8988T (cell line): ENCODE results near the gene ZDHHC4.
A peak's percentile ranks its signal among the peaks of the same experiment; 100 is the strongest.

Experiments
- DNase-seq: peaks from one replicate; pipeline ENCODE4 v3.0.0; 2011

Gene ZDHHC4

DNA sequence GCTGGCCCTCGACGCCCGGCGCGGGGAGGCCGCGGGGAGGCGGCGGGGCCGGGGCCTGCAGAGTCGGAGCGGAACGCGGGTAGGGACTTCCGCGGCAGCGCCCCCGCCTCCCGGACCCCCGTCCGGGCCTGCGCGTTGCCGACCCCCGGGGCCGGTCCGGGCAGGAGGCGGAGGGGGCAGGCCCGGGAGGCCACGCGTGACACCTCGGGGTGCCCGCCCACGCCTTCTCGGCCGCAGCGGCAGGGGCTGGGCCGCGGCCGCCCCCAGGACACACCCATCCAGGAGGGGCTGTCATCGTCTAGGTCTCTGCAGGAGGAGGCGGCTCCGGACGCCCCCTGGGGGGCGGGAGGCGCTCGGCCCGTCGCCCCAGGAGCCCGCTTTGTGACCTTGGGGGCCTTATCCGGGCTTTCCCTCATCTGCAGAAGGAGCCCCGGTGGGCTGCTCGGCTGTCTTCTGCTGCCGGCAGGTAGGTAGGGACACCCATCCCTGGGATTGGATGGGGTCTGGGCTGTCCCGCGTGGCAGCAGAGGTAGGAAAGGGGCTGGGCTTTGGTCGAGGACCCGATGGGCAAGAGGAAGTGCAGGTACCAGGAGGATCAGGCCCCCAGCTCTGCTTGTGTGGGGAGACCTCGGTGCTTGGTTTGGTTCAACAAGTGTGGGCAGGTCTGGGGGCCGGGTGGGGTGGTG is 60.4 kb downstream of the ZDHHC4 start:
- peak; percentile 98 for DNase-seq
